Astrocyte (in vitro differentiated cells and primary cell): Measurements from ENCODE around the gene PIGT.

Experiments used
- CTCF ChIP-seq: IDR thresholded peaks from 2 replicates; pipeline ENCODE4 v1.5.1; 2011; ENCODE audit warnings: low read depth, mild to moderate bottlenecking, inconsistent platforms, low read length, moderate library complexity; ENCODE audit not compliant: insufficient read depth
- EZH2 ChIP-seq: IDR thresholded peaks from 2 replicates; pipeline ENCODE4 v1.6.1; 2012; ENCODE audit warnings: mild to moderate bottlenecking, low read length, inconsistent platforms; ENCODE audit not compliant: insufficient read depth

DNA sequence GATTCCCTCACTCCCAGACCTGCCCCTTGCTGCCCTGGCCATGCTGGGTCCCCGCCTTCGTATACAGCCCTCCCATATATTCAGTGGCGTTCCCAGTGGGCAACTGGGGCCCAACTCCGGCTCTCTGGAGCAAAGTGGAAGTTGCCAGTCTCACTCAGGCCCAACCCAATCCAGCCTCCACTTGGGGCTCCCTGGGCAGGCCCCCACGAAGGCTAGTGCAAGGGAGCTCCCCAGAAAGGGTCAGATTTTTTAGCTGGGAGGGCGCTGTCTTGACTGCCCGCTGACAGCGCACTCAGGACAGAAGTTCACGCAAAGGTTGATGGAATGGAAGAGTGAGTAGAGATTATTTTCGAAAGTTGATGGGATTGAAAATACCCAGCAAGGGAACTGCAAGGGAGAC lies 43.7 kb upstream of the PIGT start:
- no peak for TF ChIP-seq CTCF
- no peak for TF ChIP-seq EZH2
